GM23338 (cell line): ENCODE data around the gene OR51I2. TPM values are rescaled to one million over a fixed set of nuclear protein-coding genes. Genes with fewer than 3 reads are reported as not detected.

Experiments used
- ATAC-seq: fragments of 200-7000 bp; cut with Tn5 transposase; 3 replicates; pipeline ENCODE4 v1.9.1; 2020
- DNase-seq: peaks from one replicate; pipeline ENCODE4 v3.0.0-alpha.2; 2015; ENCODE audit warnings: low spot score
- H2AFZ ChIP-seq: fragments of 200-600 bp; sonication (generic); 2 replicates; pipeline ENCODE4 v1.8.0; 2016; ENCODE audit warnings: antibody characterized with exemption, mild to moderate bottlenecking, moderate library complexity
- H3F3A ChIP-seq: fragments of 200-600 bp; sonication (generic); replicated peaks from 2 replicates; pipeline ENCODE4 v1.8.0; 2017; ENCODE audit warnings: antibody characterized with exemption, mixed run types, low read depth
- H3K27ac ChIP-seq: fragments of 200-600 bp; sonication (generic); 2 replicates; pipeline ENCODE4 v1.6.1; 2016; ENCODE audit warnings: low read depth
- H3K27me3 ChIP-seq: fragments of 200-600 bp; sonication (generic); 2 replicates; pipeline ENCODE4 v1.8.0; 2016; ENCODE audit warnings: mild to moderate bottlenecking, mixed run types, moderate library complexity; ENCODE audit not compliant: insufficient read depth
- H3K36me3 ChIP-seq: fragments of 200-600 bp; sonication (generic); 2 replicates; pipeline ENCODE4 v1.8.0; 2016; ENCODE audit warnings: mild to moderate bottlenecking; ENCODE audit not compliant: insufficient read depth
- H3K4me1 ChIP-seq: fragments of 200-600 bp; sonication (generic); 2 replicates; pipeline ENCODE4 v1.8.0; 2016; ENCODE audit warnings: mild to moderate bottlenecking, moderate library complexity; ENCODE audit not compliant: insufficient read depth
- H3K4me2 ChIP-seq: fragments of 200-600 bp; sonication (generic); 2 replicates; pipeline ENCODE4 v1.7.1; 2017; ENCODE audit warnings: mixed run types
- H3K4me3 ChIP-seq: fragments of 200-600 bp; sonication (generic); 2 replicates; pipeline ENCODE4 v1.6.1; 2016; ENCODE audit warnings: mixed run types
- H3K79me2 ChIP-seq: fragments of 200-600 bp; sonication (generic); replicated peaks from 2 replicates; pipeline ENCODE4 v1.8.0; 2017; ENCODE audit warnings: mild to moderate bottlenecking; ENCODE audit not compliant: insufficient read depth
- H3K9me2 ChIP-seq: fragments of 200-600 bp; sonication (generic); 2 replicates; pipeline ENCODE4 v1.8.0; 2017; ENCODE audit not compliant: insufficient read depth
- H4K20me1 ChIP-seq: fragments of 200-600 bp; sonication (generic); replicated peaks from 2 replicates; pipeline ENCODE4 v1.8.0; 2017; ENCODE audit warnings: mild to moderate bottlenecking; ENCODE audit not compliant: insufficient read depth
- H3K27ac Mint-ChIP-seq: 2 replicates; pipeline ENCODE4 v1.8.0; 2020; ENCODE audit warnings: inconsistent platforms, mild to moderate bottlenecking, moderate library complexity, mixed read lengths
- H3K27me3 Mint-ChIP-seq: 3 replicates; pipeline ENCODE4 v1.8.0; 2022; ENCODE audit warnings: low read depth, mild to moderate bottlenecking, moderate library complexity, mixed read lengths, inconsistent platforms; ENCODE audit not compliant: insufficient read depth, poor library complexity
- H3K36me3 Mint-ChIP-seq: 3 replicates; pipeline ENCODE4 v1.8.0; 2021; ENCODE audit warnings: low read depth, mild to moderate bottlenecking, inconsistent platforms, moderate library complexity, mixed read lengths
- H3K4me1 Mint-ChIP-seq: 3 replicates; pipeline ENCODE4 v1.8.0; 2020; ENCODE audit warnings: mild to moderate bottlenecking, inconsistent platforms, mixed read lengths
- H3K4me3 Mint-ChIP-seq: 3 replicates; pipeline ENCODE4 v1.8.0; 2021; ENCODE audit warnings: moderate library complexity, mild to moderate bottlenecking, inconsistent platforms, mixed read lengths
- H3K9me3 Mint-ChIP-seq: 3 replicates; pipeline ENCODE4 v1.8.0; 2020; ENCODE audit warnings: moderate library complexity, mild to moderate bottlenecking, inconsistent platforms, mixed read lengths
- CREB1 ChIP-seq: fragments of 250-450 bp; sonication (Bioruptor Pico); IDR thresholded peaks from 2 replicates; pipeline ENCODE4 v1.5.0; 2020; ENCODE audit warnings: low read depth, mild to moderate bottlenecking, moderate library complexity
- EZH2 ChIP-seq: fragments of 200-600 bp; sonication (generic); IDR thresholded peaks from one replicate; pipeline ENCODE4 v1.8.0; 2017; ENCODE audit warnings: antibody characterized with exemption, mild to moderate bottlenecking, low read depth; ENCODE audit not compliant: unreplicated experiment
- EZH2phosphoT487 ChIP-seq: fragments of 200-600 bp; sonication (generic); IDR thresholded peaks from one replicate; pipeline ENCODE4 v1.8.1; 2018; ENCODE audit warnings: antibody characterized with exemption; ENCODE audit not compliant: unreplicated experiment
- JUNB ChIP-seq: IDR thresholded peaks from one replicate; pipeline ENCODE4 v1.6.1; 2016; ENCODE audit warnings: antibody characterized with exemption; ENCODE audit not compliant: unreplicated experiment
- NANOG ChIP-seq: IDR thresholded peaks from 2 replicates; pipeline ENCODE4 v1.6.1; 2016; ENCODE audit warnings: antibody characterized with exemption, borderline replicate concordance
- STAT1 ChIP-seq: IDR thresholded peaks from one replicate; pipeline ENCODE4 v1.6.1; 2016; ENCODE audit warnings: antibody characterized with exemption; ENCODE audit not compliant: unreplicated experiment
- ZNF114 ChIP-seq: fragments of 250-450 bp; sonication (Bioruptor Pico); IDR thresholded peaks from 2 replicates; pipeline ENCODE4 v1.5.0; 2020; ENCODE audit warnings: mild to moderate bottlenecking, moderate library complexity
- ZNF331 ChIP-seq: fragments of 250-450 bp; sonication (Bioruptor Pico); IDR thresholded peaks from 2 replicates; pipeline ENCODE4 v1.5.0; 2020; ENCODE audit warnings: low read depth, mild to moderate bottlenecking, moderate library complexity
- polyA plus RNA-seq: library from polyadenylated mRNA; unstranded; fragments of >200 nt; fragmentation: Nextera tagmentation; extraction: Ambion mirVana; gene quantifications from 2 replicates; pipeline ENCODE4 v1.2.1, GENCODE V29; 2016
- total RNA-seq: library from RNA; depleted of rRNA; stranded (reverse); fragments of >200 nt; shearing (Covaris generic); gene quantifications from 2 replicates; pipeline ENCODE4 v1.2.3, GENCODE V29; 2014
- TF ChIP-seq, protein P1 (sequence below): IDR thresholded peaks from one replicate; pipeline ENCODE4 v1.6.1; 2018; ENCODE audit warnings: antibody characterized with exemption; ENCODE audit not compliant: unreplicated experiment
- TF ChIP-seq, protein P2 (sequence below): fragments of 250-450 bp; sonication (Bioruptor Pico); IDR thresholded peaks from 2 replicates; pipeline ENCODE4 v1.5.0; 2020; ENCODE audit warnings: mild to moderate bottlenecking, moderate library complexity
- TF ChIP-seq, protein P3 (sequence below), 2 experiments: fragments of 200-600 bp in 1 of 2; sonication (generic) in 1 of 2; conservative IDR thresholded peaks; 2 replicates each; pipeline versions ENCODE4 v1.5.1 to v1.6.1; 2016 to 2017; ENCODE audit warnings: antibody characterized with exemption in 2 of 2, low read depth in 2 of 2, mild to moderate bottlenecking in 2 of 2, moderate library complexity in 1 of 2
- TF ChIP-seq, protein P4 (sequence below): IDR thresholded peaks from 2 replicates; pipeline ENCODE4 v1.6.1; 2016; ENCODE audit warnings: antibody characterized with exemption

OR51I2 gene
- total and polyA plus RNA-seq, 2 experiments from 2014 or later: not detected

DNA sequence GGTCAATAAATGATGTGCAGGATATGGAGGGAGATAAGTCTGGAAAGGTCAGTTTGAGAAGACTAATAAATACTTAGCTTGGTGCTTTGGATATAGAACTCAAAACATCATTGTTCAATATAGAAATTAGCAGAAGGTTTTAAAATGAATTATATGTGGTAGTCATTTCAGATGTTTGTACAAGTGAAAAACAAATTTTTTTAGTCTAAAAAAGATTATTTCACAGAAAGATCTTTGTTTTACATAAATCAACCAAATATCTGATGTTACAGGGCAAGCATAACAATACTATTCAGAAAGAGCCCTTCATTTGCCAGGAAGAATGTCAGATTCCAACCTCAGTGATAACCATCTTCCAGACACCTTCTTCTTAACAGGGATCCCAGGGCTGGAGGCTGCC is 39.3 kb downstream of the OR51I2 start, which contains the start of gene OR52D1:
TSS of gene OR52D1 (plus strand) at position 301 of the 400 bp plus-strand sequence. CDS start at position 323, 22 bp downstream.
- H3K9me3 Mint-ChIP-seq: no peaks in the 10 kb centered on the region
- no peak for ATAC-seq
- no peak for TF ChIP-seq JUNB
- no peak for TF ChIP-seq EZH2phosphoT487
- TF ChIP-seq ZNF331 (CRISPR knock-in tag): no peak
- TF ChIP-seq, protein P1, sequence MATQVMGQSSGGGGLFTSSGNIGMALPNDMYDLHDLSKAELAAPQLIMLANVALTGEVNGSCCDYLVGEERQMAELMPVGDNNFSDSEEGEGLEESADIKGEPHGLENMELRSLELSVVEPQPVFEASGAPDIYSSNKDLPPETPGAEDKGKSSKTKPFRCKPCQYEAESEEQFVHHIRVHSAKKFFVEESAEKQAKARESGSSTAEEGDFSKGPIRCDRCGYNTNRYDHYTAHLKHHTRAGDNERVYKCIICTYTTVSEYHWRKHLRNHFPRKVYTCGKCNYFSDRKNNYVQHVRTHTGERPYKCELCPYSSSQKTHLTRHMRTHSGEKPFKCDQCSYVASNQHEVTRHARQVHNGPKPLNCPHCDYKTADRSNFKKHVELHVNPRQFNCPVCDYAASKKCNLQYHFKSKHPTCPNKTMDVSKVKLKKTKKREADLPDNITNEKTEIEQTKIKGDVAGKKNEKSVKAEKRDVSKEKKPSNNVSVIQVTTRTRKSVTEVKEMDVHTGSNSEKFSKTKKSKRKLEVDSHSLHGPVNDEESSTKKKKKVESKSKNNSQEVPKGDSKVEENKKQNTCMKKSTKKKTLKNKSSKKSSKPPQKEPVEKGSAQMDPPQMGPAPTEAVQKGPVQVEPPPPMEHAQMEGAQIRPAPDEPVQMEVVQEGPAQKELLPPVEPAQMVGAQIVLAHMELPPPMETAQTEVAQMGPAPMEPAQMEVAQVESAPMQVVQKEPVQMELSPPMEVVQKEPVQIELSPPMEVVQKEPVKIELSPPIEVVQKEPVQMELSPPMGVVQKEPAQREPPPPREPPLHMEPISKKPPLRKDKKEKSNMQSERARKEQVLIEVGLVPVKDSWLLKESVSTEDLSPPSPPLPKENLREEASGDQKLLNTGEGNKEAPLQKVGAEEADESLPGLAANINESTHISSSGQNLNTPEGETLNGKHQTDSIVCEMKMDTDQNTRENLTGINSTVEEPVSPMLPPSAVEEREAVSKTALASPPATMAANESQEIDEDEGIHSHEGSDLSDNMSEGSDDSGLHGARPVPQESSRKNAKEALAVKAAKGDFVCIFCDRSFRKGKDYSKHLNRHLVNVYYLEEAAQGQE: no peak
- TF ChIP-seq, protein P2, sequence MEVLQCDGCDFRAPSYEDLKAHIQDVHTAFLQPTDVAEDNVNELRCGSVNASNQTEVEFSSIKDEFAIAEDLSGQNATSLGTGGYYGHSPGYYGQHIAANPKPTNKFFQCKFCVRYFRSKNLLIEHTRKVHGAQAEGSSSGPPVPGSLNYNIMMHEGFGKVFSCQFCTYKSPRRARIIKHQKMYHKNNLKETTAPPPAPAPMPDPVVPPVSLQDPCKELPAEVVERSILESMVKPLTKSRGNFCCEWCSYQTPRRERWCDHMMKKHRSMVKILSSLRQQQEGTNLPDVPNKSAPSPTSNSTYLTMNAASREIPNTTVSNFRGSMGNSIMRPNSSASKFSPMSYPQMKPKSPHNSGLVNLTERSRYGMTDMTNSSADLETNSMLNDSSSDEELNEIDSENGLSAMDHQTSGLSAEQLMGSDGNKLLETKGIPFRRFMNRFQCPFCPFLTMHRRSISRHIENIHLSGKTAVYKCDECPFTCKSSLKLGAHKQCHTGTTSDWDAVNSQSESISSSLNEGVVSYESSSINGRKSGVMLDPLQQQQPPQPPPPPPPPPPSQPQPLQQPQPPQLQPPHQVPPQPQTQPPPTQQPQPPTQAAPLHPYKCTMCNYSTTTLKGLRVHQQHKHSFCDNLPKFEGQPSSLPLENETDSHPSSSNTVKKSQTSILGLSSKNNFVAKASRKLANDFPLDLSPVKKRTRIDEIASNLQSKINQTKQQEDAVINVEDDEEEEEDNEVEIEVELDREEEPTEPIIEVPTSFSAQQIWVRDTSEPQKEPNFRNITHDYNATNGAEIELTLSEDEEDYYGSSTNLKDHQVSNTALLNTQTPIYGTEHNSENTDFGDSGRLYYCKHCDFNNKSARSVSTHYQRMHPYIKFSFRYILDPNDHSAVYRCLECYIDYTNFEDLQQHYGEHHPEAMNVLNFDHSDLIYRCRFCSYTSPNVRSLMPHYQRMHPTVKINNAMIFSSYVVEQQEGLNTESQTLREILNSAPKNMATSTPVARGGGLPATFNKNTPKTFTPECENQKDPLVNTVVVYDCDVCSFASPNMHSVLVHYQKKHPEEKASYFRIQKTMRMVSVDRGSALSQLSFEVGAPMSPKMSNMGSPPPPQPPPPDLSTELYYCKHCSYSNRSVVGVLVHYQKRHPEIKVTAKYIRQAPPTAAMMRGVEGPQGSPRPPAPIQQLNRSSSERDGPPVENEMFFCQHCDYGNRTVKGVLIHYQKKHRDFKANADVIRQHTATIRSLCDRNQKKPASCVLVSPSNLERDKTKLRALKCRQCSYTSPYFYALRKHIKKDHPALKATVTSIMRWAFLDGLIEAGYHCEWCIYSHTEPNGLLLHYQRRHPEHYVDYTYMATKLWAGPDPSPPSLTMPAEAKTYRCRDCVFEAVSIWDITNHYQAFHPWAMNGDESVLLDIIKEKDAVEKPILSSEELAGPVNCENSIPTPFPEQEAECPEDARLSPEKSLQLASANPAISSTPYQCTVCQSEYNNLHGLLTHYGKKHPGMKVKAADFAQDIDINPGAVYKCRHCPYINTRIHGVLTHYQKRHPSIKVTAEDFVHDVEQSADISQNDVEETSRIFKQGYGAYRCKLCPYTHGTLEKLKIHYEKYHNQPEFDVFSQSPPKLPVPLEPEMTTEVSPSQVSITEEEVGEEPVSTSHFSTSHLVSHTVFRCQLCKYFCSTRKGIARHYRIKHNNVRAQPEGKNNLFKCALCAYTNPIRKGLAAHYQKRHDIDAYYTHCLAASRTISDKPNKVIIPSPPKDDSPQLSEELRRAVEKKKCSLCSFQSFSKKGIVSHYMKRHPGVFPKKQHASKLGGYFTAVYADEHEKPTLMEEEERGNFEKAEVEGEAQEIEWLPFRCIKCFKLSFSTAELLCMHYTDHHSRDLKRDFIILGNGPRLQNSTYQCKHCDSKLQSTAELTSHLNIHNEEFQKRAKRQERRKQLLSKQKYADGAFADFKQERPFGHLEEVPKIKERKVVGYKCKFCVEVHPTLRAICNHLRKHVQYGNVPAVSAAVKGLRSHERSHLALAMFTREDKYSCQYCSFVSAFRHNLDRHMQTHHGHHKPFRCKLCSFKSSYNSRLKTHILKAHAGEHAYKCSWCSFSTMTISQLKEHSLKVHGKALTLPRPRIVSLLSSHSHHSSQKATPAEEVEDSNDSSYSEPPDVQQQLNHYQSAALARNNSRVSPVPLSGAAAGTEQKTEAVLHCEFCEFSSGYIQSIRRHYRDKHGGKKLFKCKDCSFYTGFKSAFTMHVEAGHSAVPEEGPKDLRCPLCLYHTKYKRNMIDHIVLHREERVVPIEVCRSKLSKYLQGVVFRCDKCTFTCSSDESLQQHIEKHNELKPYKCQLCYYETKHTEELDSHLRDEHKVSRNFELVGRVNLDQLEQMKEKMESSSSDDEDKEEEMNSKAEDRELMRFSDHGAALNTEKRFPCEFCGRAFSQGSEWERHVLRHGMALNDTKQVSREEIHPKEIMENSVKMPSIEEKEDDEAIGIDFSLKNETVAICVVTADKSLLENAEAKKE: no peak
- TF ChIP-seq CREB1: no peak
- TF ChIP-seq EZH2: no peak
- TF ChIP-seq ZNF114 (CRISPR knock-in tag): no peak
- no peak for TF ChIP-seq STAT1
- TF ChIP-seq NANOG: no peak
- TF ChIP-seq, protein P3, sequence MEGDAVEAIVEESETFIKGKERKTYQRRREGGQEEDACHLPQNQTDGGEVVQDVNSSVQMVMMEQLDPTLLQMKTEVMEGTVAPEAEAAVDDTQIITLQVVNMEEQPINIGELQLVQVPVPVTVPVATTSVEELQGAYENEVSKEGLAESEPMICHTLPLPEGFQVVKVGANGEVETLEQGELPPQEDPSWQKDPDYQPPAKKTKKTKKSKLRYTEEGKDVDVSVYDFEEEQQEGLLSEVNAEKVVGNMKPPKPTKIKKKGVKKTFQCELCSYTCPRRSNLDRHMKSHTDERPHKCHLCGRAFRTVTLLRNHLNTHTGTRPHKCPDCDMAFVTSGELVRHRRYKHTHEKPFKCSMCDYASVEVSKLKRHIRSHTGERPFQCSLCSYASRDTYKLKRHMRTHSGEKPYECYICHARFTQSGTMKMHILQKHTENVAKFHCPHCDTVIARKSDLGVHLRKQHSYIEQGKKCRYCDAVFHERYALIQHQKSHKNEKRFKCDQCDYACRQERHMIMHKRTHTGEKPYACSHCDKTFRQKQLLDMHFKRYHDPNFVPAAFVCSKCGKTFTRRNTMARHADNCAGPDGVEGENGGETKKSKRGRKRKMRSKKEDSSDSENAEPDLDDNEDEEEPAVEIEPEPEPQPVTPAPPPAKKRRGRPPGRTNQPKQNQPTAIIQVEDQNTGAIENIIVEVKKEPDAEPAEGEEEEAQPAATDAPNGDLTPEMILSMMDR (conservative IDR thresholded peaks at IDR 0.05; ENCODE audit: low read depth in 2 of 2): no peak
- TF ChIP-seq, protein P4, sequence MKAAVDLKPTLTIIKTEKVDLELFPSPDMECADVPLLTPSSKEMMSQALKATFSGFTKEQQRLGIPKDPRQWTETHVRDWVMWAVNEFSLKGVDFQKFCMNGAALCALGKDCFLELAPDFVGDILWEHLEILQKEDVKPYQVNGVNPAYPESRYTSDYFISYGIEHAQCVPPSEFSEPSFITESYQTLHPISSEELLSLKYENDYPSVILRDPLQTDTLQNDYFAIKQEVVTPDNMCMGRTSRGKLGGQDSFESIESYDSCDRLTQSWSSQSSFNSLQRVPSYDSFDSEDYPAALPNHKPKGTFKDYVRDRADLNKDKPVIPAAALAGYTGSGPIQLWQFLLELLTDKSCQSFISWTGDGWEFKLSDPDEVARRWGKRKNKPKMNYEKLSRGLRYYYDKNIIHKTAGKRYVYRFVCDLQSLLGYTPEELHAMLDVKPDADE: no peak

More for the DNA sequence above, 39.3 kb downstream of the OR51I2 start, which contains the start of gene OR52D1:
- H3F3A ChIP-seq: no peaks in the 10 kb centered on the region
- no peaks in the 10 kb centered on the region for H4K20me1 ChIP-seq
- Mint-ChIP-seq H3K36me3 (no peaks in the 10 kb centered on the region), H3K4me3 (no peak within 1 kb of the TSS), H3K27ac (no peak within 1 kb of the TSS), H3K4me1 (no peaks in the 10 kb centered on the region), H3K27me3 (peaks cover 1% of the 10 kb centered on the region)
- no peaks in the 10 kb centered on the region for H3K79me2 ChIP-seq
- H3K36me3 ChIP-seq: no peaks in the 10 kb centered on the region
- H3K27me3 ChIP-seq: no peaks in the 10 kb centered on the region
- no peak for DNase-seq
- H3K4me1 ChIP-seq: no peaks in the 10 kb centered on the region
- H2AFZ ChIP-seq: no peak within 1 kb of the TSS
- no peak within 1 kb of the TSS for H3K4me2 ChIP-seq
- H3K27ac ChIP-seq: no peak within 1 kb of the TSS
- no peak within 1 kb of the TSS for H3K4me3 ChIP-seq
- peaks cover 3% of the 10 kb centered on the region; the same call in 1 of the 2 replicates for H3K9me2 ChIP-seq
